B cell (primary cell): ENCODE data around the gene AMDHD2.

Experiments
- EZH2 ChIP-seq: IDR thresholded peaks from 2 replicates; pipeline ENCODE4 v1.6.1; 2012; ENCODE audit warnings: borderline replicate concordance, low read depth, mild to moderate bottlenecking, moderate library complexity, low read length; ENCODE audit not compliant: insufficient read depth, poor library complexity, severe bottlenecking
- TF ChIP-seq, protein P1 (sequence below): fragments of 200-600 bp; IDR thresholded peaks from one replicate; pipeline ENCODE4 v1.8.0; 2022; ENCODE audit warnings: antibody characterized with exemption, mild to moderate bottlenecking

DNA sequence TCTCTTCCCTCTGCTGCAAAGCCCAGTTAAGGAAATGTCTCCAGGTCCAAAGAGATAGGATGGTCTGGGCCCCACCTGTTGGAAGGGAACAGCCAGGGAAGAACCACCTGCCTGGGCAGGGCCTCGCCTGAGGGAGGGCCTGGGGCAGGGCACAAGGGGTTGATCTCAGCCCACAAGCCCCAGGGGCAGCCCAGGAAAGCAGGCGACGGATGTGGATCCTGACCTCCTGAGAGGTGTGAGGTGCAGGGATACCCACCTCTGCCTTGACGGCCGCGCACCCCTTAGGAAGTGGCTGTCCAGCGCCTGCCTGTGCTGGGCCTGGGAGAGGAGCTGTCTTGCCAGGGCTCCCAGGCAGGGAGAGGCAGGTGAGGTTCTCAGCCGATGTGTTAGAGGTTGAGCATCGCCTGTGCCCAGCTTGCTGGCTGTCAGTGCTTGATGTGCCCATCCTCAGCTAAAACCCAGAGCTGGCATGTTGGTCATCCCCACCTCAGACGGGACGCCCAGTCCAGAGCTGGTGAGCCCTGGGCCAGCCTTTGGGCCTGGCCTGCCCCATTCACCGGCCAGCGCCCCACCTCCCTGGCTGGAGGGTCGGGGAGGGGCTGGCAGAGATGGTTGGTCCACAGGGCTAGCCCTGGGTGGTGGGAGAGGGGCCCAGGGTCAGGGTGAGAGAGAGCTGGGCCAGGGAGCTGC lies 10.6 kb downstream of the AMDHD2 start:
- TF ChIP-seq, protein P1, sequence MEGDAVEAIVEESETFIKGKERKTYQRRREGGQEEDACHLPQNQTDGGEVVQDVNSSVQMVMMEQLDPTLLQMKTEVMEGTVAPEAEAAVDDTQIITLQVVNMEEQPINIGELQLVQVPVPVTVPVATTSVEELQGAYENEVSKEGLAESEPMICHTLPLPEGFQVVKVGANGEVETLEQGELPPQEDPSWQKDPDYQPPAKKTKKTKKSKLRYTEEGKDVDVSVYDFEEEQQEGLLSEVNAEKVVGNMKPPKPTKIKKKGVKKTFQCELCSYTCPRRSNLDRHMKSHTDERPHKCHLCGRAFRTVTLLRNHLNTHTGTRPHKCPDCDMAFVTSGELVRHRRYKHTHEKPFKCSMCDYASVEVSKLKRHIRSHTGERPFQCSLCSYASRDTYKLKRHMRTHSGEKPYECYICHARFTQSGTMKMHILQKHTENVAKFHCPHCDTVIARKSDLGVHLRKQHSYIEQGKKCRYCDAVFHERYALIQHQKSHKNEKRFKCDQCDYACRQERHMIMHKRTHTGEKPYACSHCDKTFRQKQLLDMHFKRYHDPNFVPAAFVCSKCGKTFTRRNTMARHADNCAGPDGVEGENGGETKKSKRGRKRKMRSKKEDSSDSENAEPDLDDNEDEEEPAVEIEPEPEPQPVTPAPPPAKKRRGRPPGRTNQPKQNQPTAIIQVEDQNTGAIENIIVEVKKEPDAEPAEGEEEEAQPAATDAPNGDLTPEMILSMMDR, result no peak
- TF ChIP-seq EZH2, result no peak
